ENCODE measurements around the gene MTA3.
A peak's percentile ranks its signal among the peaks of the same experiment; 100 is the strongest.
"Not testable (repeated sequence)": the region's sequence is repeated elsewhere in the genome, so short reads cannot be mapped to it uniquely, and the experiment has no call there.

Gene MTA3

DNA sequence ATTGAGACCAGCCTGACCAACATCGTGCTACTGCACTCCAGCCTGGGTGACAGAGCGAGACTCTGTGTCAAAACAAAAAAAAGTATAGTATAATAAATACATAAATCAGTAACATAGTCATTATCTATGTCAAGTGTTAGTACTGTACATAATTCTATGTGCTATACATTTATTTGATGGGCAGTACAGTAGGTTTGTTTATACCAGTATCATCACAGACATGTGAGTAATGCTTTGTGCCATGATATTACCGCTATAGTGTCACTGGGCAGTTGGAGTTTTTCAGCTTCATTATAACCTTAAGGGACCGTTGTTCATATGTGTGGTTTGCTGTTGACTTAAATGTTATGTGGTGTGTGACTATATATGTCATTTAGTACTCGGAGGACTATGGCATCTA lies 24.9 kb downstream of the MTA3 start:
- FAIRE-seq (no peak), DNase-seq (ENCODE audit: insufficient read length) (no peak)
- TF ChIP-seq POLR2A (IDR thresholded peaks at IDR 0.05; ENCODE audit: low read depth, low read length) = no peak
- TF ChIP-seq POLR2AphosphoS5 (IDR thresholded peaks at IDR 0.05; ENCODE audit: low read depth, low read length) = no peak
- no peak for TF ChIP-seq TAF1 (IDR thresholded peaks at IDR 0.05; ENCODE audit: borderline replicate concordance, low read depth, low read length)

DNA sequence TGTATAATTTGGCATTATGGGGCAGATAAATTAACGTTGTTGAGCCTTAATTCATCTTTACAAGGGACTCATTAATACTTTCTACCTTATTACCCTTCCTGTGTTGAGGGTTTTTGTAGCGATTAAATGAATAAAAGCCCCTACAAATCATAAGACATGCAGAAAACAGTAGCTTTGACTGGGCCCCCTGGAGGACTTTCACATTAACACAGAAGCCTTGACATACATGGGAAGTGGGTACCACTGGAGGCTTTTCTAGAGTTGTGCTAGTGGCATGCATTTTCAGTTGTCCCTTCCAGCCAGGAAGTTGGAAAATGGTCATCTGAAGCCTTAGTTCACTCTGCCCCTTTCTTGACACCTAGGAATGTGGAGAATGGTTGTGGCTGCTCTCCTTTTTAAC lies 30.2 kb downstream of the MTA3 start:
- no peak for TF ChIP-seq TAF1 (IDR thresholded peaks at IDR 0.05; ENCODE audit: borderline replicate concordance, low read depth, low read length)
- TF ChIP-seq POLR2A (IDR thresholded peaks at IDR 0.05; ENCODE audit: low read depth, low read length) = no peak
- no peak for TF ChIP-seq POLR2AphosphoS5 (IDR thresholded peaks at IDR 0.05; ENCODE audit: low read depth, low read length)
- FAIRE-seq (peak; percentile 33), DNase-seq (ENCODE audit: insufficient read length) (no peak)

DNA sequence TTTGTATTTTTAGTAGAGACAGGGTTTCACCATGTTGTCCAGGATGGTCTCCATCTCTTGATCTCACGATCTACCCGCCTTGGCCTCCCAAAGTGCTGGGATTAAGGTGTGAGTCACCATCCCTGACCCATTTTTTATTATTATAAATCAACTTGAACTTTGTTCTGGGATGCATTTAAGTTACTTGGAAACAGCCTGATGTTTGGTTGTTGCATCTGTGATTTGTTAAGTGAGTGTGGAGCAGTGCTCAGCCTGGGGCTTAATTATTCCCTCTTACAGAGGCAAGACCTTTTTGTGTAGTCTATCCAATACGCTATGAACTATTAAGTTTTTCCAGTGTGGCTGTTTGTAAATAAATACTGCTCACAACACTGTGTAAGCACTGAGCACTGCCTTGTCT lies 32.6 kb downstream of the MTA3 start:
- no peak for DNase-seq (ENCODE audit: insufficient read length)
- FAIRE-seq = no peak
- no peak for TF ChIP-seq TAF1 (IDR thresholded peaks at IDR 0.05; ENCODE audit: borderline replicate concordance, low read depth, low read length)
- TF ChIP-seq POLR2AphosphoS5 (IDR thresholded peaks at IDR 0.05; ENCODE audit: low read depth, low read length) = no peak
- TF ChIP-seq POLR2A (IDR thresholded peaks at IDR 0.05; ENCODE audit: low read depth, low read length) = no peak

DNA sequence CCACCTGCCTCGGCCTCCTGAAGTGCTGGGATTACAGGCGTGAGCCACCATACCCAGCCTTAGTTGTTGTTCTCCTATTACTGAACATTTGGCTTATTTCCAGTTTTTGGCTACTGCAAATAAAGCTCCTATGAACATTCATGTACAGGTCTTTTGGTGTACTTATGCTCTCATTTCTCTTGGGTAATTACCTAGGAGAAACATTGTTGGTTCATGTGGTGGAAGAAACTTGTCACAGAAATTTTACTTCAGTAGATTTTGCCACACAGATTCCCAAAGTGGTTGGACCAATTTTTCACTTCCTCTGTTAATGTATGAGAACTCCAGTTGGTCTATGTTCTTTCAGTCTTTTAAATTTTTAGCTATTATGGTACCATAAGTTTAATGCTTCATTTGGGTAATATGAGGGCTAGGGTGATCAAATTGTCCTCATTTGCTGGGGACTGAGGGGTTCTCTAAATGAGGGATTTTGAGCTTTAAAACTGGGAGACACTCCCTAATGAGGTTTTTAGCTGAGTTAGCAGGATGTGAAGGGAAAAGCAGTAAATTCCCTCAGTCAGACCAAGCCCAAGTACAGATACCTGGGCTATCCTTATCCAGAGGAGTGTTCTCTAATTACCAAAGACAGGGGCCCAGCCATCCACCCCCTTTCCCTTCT lies 33.9 kb downstream of the MTA3 start:
- FAIRE-seq (peak; percentile 33), DNase-seq (ENCODE audit: insufficient read length) (no peak)
- TF ChIP-seq POLR2A (IDR thresholded peaks at IDR 0.05; ENCODE audit: low read depth, low read length) (no peak), POLR2AphosphoS5 (IDR thresholded peaks at IDR 0.05; ENCODE audit: low read depth, low read length) (no peak), TAF1 (IDR thresholded peaks at IDR 0.05; ENCODE audit: borderline replicate concordance, low read depth, low read length) (no peak)

DNA sequence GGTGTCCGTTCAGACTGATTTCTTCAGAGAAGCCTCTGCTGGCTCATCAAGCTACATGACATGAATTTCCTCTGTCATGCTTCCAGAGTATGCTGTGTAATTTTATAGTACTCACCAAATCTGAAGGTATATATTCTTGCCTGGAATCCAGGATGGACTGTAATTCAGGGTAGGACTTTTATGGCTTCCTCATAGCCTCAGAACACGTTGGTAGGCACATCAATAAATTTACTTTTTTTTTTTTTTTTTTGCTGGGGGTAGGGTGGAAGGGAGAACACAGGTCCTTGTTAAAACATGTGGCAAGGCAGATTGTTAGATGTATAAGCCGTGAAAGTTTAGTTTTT lies 34.4 kb downstream of the MTA3 start:
- no peak for FAIRE-seq
- TF ChIP-seq POLR2A (IDR thresholded peaks at IDR 0.05; ENCODE audit: low read depth, low read length) (no peak), TAF1 (IDR thresholded peaks at IDR 0.05; ENCODE audit: borderline replicate concordance, low read depth, low read length) (no peak), POLR2AphosphoS5 (IDR thresholded peaks at IDR 0.05; ENCODE audit: low read depth, low read length) (no peak)
- DNase-seq (ENCODE audit: insufficient read length) = no peak

DNA sequence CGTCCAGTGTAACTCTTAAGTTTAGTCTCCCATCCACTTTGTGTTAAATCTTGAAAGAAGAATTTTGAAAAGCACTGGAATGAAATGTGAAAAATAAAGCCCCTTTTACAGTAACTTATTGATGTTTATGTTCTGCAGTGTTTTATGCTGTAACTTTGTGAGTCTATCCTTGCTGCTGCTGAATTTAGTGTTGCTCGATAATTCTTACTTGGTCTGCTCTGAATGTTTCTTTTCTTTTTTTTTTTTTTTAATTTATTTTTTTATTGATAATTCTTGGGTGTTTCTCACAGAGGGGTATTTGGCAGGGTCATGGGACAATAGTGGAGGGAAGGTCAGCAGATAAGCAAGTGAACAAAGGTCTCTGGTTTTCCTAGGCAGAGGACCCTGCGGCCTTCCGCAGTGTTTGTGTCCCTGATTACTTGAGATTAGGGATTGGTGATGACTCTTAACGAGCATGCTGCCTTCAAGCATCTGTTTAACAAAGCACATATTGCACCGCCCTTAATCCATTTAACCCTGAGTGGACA lies 36.0 kb downstream of the MTA3 start:
- DNase-seq (ENCODE audit: insufficient read length); FAIRE-seq: not testable (repeated sequence)

DNA sequence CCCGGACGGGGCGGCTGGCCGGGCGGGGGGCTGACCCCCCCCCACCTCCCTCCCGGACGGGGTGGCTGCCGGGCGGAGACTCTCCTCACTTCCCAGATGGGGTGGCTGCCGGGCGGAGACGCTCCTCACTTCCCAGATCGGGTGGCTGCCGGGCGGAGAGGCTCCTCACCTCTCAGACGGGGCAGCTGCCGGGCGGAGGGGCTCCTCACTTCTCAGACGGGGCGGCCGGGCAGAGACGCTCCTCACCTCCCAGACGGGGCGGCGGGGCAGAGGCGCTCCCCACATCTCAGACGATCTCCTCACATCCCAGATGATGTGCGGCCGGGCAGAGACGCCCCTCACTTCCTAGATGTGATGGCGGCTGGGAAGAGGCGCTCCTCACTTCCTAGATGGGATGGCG lies 37.7 kb downstream of the MTA3 start:
- not testable (repeated sequence) for DNase-seq (ENCODE audit: insufficient read length); FAIRE-seq

DNA sequence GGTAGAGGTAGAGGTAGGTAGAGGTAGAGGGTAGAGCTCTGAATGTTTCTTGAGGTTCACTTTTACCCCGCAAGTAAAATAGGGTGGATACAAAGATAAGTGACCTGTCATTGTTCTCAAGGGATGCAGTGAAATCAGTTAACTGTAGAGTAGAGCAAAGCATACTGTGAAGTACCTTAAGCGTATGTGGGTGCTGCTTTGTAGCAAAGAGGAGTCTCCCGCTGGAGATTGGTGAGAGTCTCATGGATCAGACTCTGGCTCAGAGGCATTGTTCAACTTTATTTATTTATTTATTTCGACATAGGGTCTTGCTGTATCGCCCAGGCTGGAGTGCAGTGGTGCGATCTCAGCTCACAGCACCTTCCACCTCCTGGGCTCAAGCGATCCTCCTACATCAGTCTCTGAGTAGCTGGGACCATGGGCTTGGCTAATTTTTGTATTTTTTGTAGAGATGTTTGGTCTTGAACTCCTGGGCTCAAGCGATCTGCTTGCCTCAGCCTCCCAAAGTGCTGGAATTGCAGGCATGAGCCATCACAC lies 38.7 kb downstream of the MTA3 start:
- TF ChIP-seq TAF1 (IDR thresholded peaks at IDR 0.05; ENCODE audit: borderline replicate concordance, low read depth, low read length) = no peak
- TF ChIP-seq POLR2AphosphoS5 (IDR thresholded peaks at IDR 0.05; ENCODE audit: low read depth, low read length) = no peak
- TF ChIP-seq POLR2A (IDR thresholded peaks at IDR 0.05; ENCODE audit: low read depth, low read length) = no peak
- FAIRE-seq (no peak), DNase-seq (ENCODE audit: insufficient read length) (no peak)

DNA sequence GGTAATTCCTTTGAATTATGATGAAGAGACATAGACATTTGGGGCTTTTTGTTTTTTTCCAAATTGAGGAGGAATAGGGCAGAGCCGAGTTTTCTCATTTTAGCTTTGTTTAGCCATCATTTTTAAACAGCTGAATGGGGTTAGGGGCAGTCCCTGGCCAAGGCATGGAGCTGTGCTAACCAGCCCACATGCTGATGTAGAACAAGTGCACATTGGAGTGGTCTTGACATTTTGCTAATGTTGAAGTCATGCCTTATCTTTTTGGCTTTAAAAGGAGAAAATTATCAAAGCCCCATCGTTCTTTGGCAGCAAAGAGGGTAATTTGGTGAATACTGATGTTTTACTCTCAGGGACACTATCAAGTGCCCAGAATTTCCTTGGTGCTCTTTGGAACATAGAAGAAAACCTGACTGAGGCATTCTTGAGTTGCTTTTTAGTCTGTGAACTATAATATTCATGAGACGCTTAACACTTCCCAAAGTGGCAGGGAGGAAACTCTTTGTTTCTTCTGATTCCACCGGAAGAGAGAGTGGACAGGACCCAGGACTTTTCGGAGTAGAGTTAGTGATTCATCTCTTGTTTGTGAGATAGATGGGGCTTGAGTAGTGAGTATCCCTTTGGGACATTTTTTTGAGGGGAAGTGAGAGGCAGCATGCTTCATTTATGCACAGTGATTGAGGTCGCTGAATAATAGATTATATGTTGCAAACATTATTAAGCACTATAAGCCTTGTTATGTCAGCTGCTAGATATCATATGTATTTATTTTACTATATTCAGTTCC lies 45.0 kb downstream of the MTA3 start:
- FAIRE-seq = no peak
- DNase-seq (ENCODE audit: insufficient read length) = no peak
- TF ChIP-seq POLR2A (IDR thresholded peaks at IDR 0.05; ENCODE audit: low read depth, low read length) (no peak), TAF1 (IDR thresholded peaks at IDR 0.05; ENCODE audit: borderline replicate concordance, low read depth, low read length) (no peak), POLR2AphosphoS5 (IDR thresholded peaks at IDR 0.05; ENCODE audit: low read depth, low read length) (no peak)

DNA sequence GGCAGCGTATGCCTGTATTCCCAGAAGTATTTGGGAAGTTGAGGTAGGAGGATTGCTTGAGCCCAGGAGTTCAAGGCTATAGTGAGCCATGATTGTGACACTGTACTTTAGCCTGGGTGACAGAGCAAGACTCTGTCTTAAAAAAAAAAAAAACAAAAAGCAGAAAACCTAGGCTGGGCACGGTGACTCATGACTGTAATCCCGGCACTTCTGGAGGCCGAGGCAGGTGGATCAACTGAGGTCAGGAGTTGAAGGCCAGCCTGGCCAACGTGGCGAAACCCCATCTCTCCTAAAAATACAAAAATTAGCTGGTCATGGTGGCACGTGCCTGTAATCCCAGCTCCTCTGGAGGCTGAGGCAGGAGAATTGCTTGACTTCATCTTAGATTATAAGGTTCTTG lies 46.4 kb downstream of the MTA3 start:
- no peak for TF ChIP-seq TAF1 (IDR thresholded peaks at IDR 0.05; ENCODE audit: borderline replicate concordance, low read depth, low read length)
- FAIRE-seq (no peak), DNase-seq (ENCODE audit: insufficient read length) (no peak)

DNA sequence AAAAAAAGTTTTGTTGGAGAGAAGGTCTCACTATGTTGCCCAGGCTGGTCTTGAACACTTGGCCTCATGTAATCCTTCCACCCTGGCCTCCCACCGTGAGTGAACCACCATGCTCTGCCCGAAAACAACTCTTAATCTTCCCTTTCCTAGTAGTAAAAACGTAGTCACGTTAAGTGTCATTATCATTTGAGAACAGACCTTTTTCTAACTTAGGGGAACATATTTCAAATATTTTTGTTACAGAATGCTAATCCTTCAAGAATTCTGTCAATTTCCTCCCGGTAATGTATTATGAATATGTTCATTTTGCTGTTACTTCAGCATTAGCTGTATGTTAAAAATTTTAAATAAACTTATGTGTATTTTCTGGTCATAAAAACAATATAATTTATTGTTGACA lies 49.7 kb downstream of the MTA3 start:
- DNase-seq (ENCODE audit: insufficient read length) (no peak), FAIRE-seq (no peak)
- TF ChIP-seq POLR2A (IDR thresholded peaks at IDR 0.05; ENCODE audit: low read depth, low read length) = no peak
- no peak for TF ChIP-seq TAF1 (IDR thresholded peaks at IDR 0.05; ENCODE audit: borderline replicate concordance, low read depth, low read length)
- TF ChIP-seq POLR2AphosphoS5 (IDR thresholded peaks at IDR 0.05; ENCODE audit: low read depth, low read length) = no peak

DNA sequence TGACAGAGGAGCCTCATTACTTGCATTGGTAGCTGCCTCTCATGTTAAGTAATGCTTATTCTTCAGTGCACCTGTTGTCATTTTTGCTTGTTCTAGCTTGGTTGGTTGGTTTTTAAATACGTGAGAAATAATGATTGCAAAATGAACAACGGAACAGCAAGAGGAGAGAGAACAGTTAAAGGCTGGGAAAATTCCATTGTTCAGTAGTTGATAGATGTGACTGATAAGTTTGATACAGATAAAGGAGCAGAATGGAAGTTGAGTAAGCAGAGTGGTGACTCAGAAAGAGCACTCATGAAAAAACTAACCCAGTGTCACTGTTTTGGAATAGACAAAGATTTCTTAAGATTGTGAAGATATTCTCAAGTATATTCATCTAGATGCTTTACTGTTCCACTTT lies 50.5 kb downstream of the MTA3 start:
- FAIRE-seq = peak; percentile 36
- no peak for DNase-seq (ENCODE audit: insufficient read length)
- TF ChIP-seq POLR2A (IDR thresholded peaks at IDR 0.05; ENCODE audit: low read depth, low read length) (no peak), POLR2AphosphoS5 (IDR thresholded peaks at IDR 0.05; ENCODE audit: low read depth, low read length) (no peak)

DNA sequence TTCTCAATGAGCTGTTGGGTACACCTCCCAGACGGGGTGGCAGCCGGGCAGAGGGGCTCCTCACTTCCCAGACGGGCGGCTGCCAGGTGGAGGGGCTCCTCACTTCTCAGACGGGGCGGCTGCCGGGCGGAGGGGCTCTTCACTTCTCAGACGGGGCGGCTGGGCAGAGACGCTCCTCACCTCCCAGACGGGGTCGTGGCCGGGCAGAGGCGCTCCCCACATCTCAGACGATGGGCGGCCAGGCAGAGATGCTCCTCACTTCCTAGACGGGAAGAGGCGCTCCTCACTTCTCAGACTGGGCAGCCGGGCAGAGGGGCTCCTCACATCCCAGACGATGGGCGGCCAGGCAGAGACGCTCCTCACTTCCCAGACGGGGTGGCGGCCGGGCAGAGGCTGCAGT lies 53.2 kb downstream of the MTA3 start:
- DNase-seq (ENCODE audit: insufficient read length); FAIRE-seq: not testable (repeated sequence)
